ENCODE results near the gene OR51A4. TPM values are rescaled to one million over a fixed set of nuclear protein-coding genes. Genes with fewer than 3 reads are reported as not detected.

The OR51A4 gene
- total RNA-seq, 1 donor from 2014 or later: not detected

DNA sequence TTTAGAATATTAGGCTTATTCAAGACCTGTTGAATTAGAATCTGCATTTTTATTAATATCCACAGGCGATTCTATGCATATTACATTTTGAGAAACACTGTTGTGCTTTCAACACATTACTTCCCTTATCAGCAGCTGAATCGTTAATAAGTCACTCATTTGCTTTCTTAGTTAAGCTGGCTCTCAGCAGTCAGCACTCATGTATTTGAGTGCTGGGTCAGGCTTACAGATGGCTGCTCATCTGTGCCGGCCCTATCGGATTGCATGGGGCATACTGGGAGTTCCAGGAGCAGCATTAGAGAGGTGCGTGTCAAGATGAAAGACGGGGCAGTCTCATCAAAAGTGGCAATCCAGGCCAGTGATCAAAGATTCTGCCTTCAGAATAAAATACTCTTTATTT is 36.4 kb upstream of the OR51A4 start:
- no peaks in the 10 kb centered on the region for H3K36me3 ChIP-seq
- no peaks in the 10 kb centered on the region for H3K36me3 Mint-ChIP-seq
- H2AFZ ChIP-seq (replicated peaks): no peak overlapping the region
- H3K9me3 ChIP-seq (ENCODE audit: low read depth): no peaks in the 10 kb centered on the region
- H3K4me1 Mint-ChIP-seq: no peaks in the 10 kb centered on the region
- no peak overlapping the region for H3K4me2 ChIP-seq
- H3K79me2 ChIP-seq (ENCODE audit: low read depth): no peaks in the 10 kb centered on the region
- DNase-seq (ENCODE audit: low spot score): no peak
- no peak overlapping the region for H3K9ac ChIP-seq
- no peak overlapping the region for H3K27ac ChIP-seq
- H3K4me3 ChIP-seq: no peak overlapping the region
- H3F3A ChIP-seq (ENCODE audit: low read depth): no peaks in the 10 kb centered on the region
- H3K27me3 ChIP-seq: no peaks in the 10 kb centered on the region
- H3K4me3 Mint-ChIP-seq: no peak overlapping the region
- TF ChIP-seq EZH2phosphoT487 (IDR thresholded peaks at IDR 0.05) (no peak), EZH2 (IDR thresholded peaks at IDR 0.05) (no peak)
- TF ChIP-seq, protein P1, sequence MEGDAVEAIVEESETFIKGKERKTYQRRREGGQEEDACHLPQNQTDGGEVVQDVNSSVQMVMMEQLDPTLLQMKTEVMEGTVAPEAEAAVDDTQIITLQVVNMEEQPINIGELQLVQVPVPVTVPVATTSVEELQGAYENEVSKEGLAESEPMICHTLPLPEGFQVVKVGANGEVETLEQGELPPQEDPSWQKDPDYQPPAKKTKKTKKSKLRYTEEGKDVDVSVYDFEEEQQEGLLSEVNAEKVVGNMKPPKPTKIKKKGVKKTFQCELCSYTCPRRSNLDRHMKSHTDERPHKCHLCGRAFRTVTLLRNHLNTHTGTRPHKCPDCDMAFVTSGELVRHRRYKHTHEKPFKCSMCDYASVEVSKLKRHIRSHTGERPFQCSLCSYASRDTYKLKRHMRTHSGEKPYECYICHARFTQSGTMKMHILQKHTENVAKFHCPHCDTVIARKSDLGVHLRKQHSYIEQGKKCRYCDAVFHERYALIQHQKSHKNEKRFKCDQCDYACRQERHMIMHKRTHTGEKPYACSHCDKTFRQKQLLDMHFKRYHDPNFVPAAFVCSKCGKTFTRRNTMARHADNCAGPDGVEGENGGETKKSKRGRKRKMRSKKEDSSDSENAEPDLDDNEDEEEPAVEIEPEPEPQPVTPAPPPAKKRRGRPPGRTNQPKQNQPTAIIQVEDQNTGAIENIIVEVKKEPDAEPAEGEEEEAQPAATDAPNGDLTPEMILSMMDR (IDR thresholded peaks at IDR 0.05): no peak
- no peaks in the 10 kb centered on the region for H3K4me1 ChIP-seq
- H3K9me3 Mint-ChIP-seq: no peaks in the 10 kb centered on the region
- no peak overlapping the region for H3K27ac Mint-ChIP-seq
- H3K27me3 Mint-ChIP-seq (ENCODE audit: insufficient read depth, low read depth): no peaks in the 10 kb centered on the region
- no peaks in the 10 kb centered on the region for H4K20me1 ChIP-seq (ENCODE audit: low read depth)

- H3K9me3 ChIP-seq (ENCODE audit: low read depth): no peaks in the 10 kb centered on the region
- no peaks in the 10 kb centered on the region for H3K27me3 Mint-ChIP-seq (ENCODE audit: insufficient read depth, low read depth)
- no peaks in the 10 kb centered on the region for H3K4me1 ChIP-seq
- H3K27ac Mint-ChIP-seq: no peak overlapping the region
- no peak overlapping the region for H3K27ac ChIP-seq
- H3K36me3 ChIP-seq: no peaks in the 10 kb centered on the region
- no peaks in the 10 kb centered on the region for H3K36me3 Mint-ChIP-seq
- no peaks in the 10 kb centered on the region for H3K9me3 Mint-ChIP-seq
- H3K4me3 Mint-ChIP-seq: no peak overlapping the region
- no peaks in the 10 kb centered on the region for H3K4me1 Mint-ChIP-seq
- no peaks in the 10 kb centered on the region for H4K20me1 ChIP-seq (ENCODE audit: low read depth)
- H3K27me3 ChIP-seq: no peaks in the 10 kb centered on the region
- H3K79me2 ChIP-seq (ENCODE audit: low read depth): no peaks in the 10 kb centered on the region
- no peak overlapping the region for H3K4me3 ChIP-seq
- DNase-seq (ENCODE audit: low spot score): no peak
- no peak overlapping the region for H3K9ac ChIP-seq
- no peak overlapping the region for H3K4me2 ChIP-seq
- no peak for TF ChIP-seq EZH2phosphoT487 (IDR thresholded peaks at IDR 0.05)
- H2AFZ ChIP-seq (replicated peaks): no peak overlapping the region
- H3F3A ChIP-seq (ENCODE audit: low read depth): no peaks in the 10 kb centered on the region
These were observed 35.3 kb upstream of the OR51A4 start for GRCh38 chr11:4982678-4983077.

GRCh38 chr11:4979036-4979435 is 31.6 kb upstream of the OR51A4 start:
- H3K9me3 Mint-ChIP-seq: no peaks in the 10 kb centered on the region
- Histone ChIP-seq H3F3A (ENCODE audit: low read depth) (no peaks in the 10 kb centered on the region), H3K9me3 (ENCODE audit: low read depth) (no peaks in the 10 kb centered on the region), H3K4me1 (no peaks in the 10 kb centered on the region), H3K4me3 (no peak overlapping the region), H3K36me3 (no peaks in the 10 kb centered on the region), H3K79me2 (ENCODE audit: low read depth) (no peaks in the 10 kb centered on the region), H3K9ac (no peak overlapping the region), H2AFZ (replicated peaks) (no peak overlapping the region), H3K27ac (no peak overlapping the region), H3K4me2 (no peak overlapping the region), H4K20me1 (ENCODE audit: low read depth) (no peaks in the 10 kb centered on the region), H3K27me3 (no peaks in the 10 kb centered on the region)
- no peak overlapping the region for H3K27ac Mint-ChIP-seq
- no peaks in the 10 kb centered on the region for H3K4me1 Mint-ChIP-seq
- TF ChIP-seq EZH2 (IDR thresholded peaks at IDR 0.05) (no peak), EZH2phosphoT487 (IDR thresholded peaks at IDR 0.05) (no peak)
- TF ChIP-seq, protein P1 (IDR thresholded peaks at IDR 0.05): no peak
- H3K27me3 Mint-ChIP-seq (ENCODE audit: insufficient read depth, low read depth): no peaks in the 10 kb centered on the region
- H3K4me3 Mint-ChIP-seq: no peak overlapping the region
- H3K36me3 Mint-ChIP-seq: no peaks in the 10 kb centered on the region
- DNase-seq (ENCODE audit: low spot score): no peak

GRCh38 chr11:4975436-4975835 is 28.0 kb upstream of the OR51A4 start:
- no peaks in the 10 kb centered on the region for H3F3A ChIP-seq (ENCODE audit: low read depth)
- TF ChIP-seq EZH2phosphoT487 (IDR thresholded peaks at IDR 0.05): no peak
- TF ChIP-seq EZH2 (IDR thresholded peaks at IDR 0.05): no peak
- TF ChIP-seq, protein P1 (IDR thresholded peaks at IDR 0.05): no peak
- Mint-ChIP-seq H3K27ac (no peak overlapping the region), H3K9me3 (no peaks in the 10 kb centered on the region), H3K36me3 (no peaks in the 10 kb centered on the region), H3K4me3 (no peak overlapping the region), H3K27me3 (ENCODE audit: insufficient read depth, low read depth) (peaks cover 2% of the 10 kb centered on the region), H3K4me1 (no peaks in the 10 kb centered on the region)
- DNase-seq (ENCODE audit: low spot score): no peak
- H3K79me2 ChIP-seq (ENCODE audit: low read depth): no peaks in the 10 kb centered on the region
- H3K36me3 ChIP-seq: no peaks in the 10 kb centered on the region
- H3K4me1 ChIP-seq: no peaks in the 10 kb centered on the region
- no peak overlapping the region for H2AFZ ChIP-seq (replicated peaks)
- H3K27ac ChIP-seq: no peak overlapping the region
- H3K4me2 ChIP-seq: no peak overlapping the region
- no peak overlapping the region for H3K9ac ChIP-seq
- H3K27me3 ChIP-seq: no peaks in the 10 kb centered on the region
- H3K9me3 ChIP-seq (ENCODE audit: low read depth): no peaks in the 10 kb centered on the region
- H3K4me3 ChIP-seq: no peak overlapping the region
- H4K20me1 ChIP-seq (ENCODE audit: low read depth): no peaks in the 10 kb centered on the region
